ENCODE measurements around the gene CAPNS2.

The CAPNS2 gene

GRCh38 chr16:55566432-55567175, at the start of gene CAPNS2:
CAPNS2 (plus strand) TSS chr16:55566684; CDS start chr16:55566757, 73 bp downstream.
- no peak for DNase-seq

- DNase-seq = no peak
Observed at GRCh38 chr16:55521792-55522191, 44.7 kb upstream of the CAPNS2 start.

- DNase-seq = no peak
Observed at GRCh38 chr16:55526441-55526840, 40.0 kb upstream of the CAPNS2 start.

- no peak for DNase-seq
Observed at GRCh38 chr16:55527885-55528284, 38.6 kb upstream of the CAPNS2 start.

- no peak for DNase-seq
Observed at GRCh38 chr16:55529018-55529417, 37.5 kb upstream of the CAPNS2 start.

GRCh38 chr16:55530316-55530856, 36.1 kb upstream of the CAPNS2 start:
- DNase-seq = no peak

- DNase-seq = no peak
Observed at GRCh38 chr16:55532227-55532626, 34.3 kb upstream of the CAPNS2 start.

- no peak for DNase-seq
Observed at GRCh38 chr16:55534756-55535155, 31.7 kb upstream of the CAPNS2 start.

GRCh38 chr16:55539049-55539448, 27.4 kb upstream of the CAPNS2 start:
- no peak for DNase-seq

- no peak for DNase-seq
Observed at GRCh38 chr16:55539488-55539887, 27.0 kb upstream of the CAPNS2 start.

GRCh38 chr16:55540221-55540620, 26.3 kb upstream of the CAPNS2 start:
- DNase-seq = no peak

- no peak for DNase-seq
Observed at GRCh38 chr16:55542459-55543082, 23.9 kb upstream of the CAPNS2 start.

- DNase-seq = no peak
Observed at GRCh38 chr16:55543472-55543871, 23.0 kb upstream of the CAPNS2 start.

GRCh38 chr16:55552621-55553020, 13.9 kb upstream of the CAPNS2 start:
- no peak for DNase-seq

GRCh38 chr16:55555436-55555835, 11.0 kb upstream of the CAPNS2 start:
- DNase-seq = no peak

- no peak for DNase-seq
Observed at GRCh38 chr16:55557186-55557585, 9.3 kb upstream of the CAPNS2 start.

GRCh38 chr16:55559233-55559632, 7.3 kb upstream of the CAPNS2 start:
- no peak for DNase-seq

GRCh38 chr16:55559933-55560516, 6.5 kb upstream of the CAPNS2 start:
- DNase-seq = no peak

GRCh38 chr16:55561319-55561848, 5.1 kb upstream of the CAPNS2 start:
- DNase-seq = no peak

GRCh38 chr16:55562936-55563335, 3.5 kb upstream of the CAPNS2 start:
- no peak for DNase-seq

- no peak for DNase-seq
Observed at GRCh38 chr16:55563797-55564196, 2.7 kb upstream of the CAPNS2 start.

- no peak for DNase-seq
Observed at GRCh38 chr16:55565086-55565485, 1.4 kb upstream of the CAPNS2 start.

GRCh38 chr16:55567382-55567781, 898 bp downstream of the CAPNS2 start:
- no peak for DNase-seq

- DNase-seq = no peak
Observed at GRCh38 chr16:55568207-55568606, 1.7 kb downstream of the CAPNS2 start.
